ENCODE data around the gene YY1AP1. TPM values are rescaled to one million over a fixed set of nuclear protein-coding genes. Genes with fewer than 3 reads are reported as not detected.
"Not testable (repeated sequence)": the region's sequence is repeated elsewhere in the genome, so short reads cannot be mapped to it uniquely, and the experiment has no call there.

Gene YY1AP1
- polyA plus RNA-seq, 2 of the 4 experiments (the other 2 are of a cell fraction) = 34.2 to 91.5 TPM

- no peak overlapping the region for H3K4me2 ChIP-seq
- no peak for TF ChIP-seq HDAC2 (IDR thresholded peaks at IDR 0.05)
- no peak for TF ChIP-seq RARB (CRISPR knock-in tag; IDR thresholded peaks at IDR 0.05)
- no peak for TF ChIP-seq FOXS1 (CRISPR knock-in tag; IDR thresholded peaks at IDR 0.05)
- no peak for TF ChIP-seq CBX2 (IDR thresholded peaks at IDR 0.05; ENCODE audit: borderline replicate concordance, low read depth)
- no peak for TF ChIP-seq NR3C1 (IDR thresholded peaks at IDR 0.05)
- TF ChIP-seq KDM5A (IDR thresholded peaks at IDR 0.05) = no peak
- no peak for TF ChIP-seq FOSB (CRISPR knock-in tag; IDR thresholded peaks at IDR 0.05)
- no peak for TF ChIP-seq ZSCAN20 (CRISPR knock-in tag; IDR thresholded peaks at IDR 0.05)
- TF ChIP-seq HES2 (IDR thresholded peaks at IDR 0.05) = no peak
- TF ChIP-seq E2F6 (IDR thresholded peaks at IDR 0.05; ENCODE audit: borderline replicate concordance, low read depth) = no peak
- no peak for TF ChIP-seq HOXB13 (CRISPR knock-in tag; IDR thresholded peaks at IDR 0.05; ENCODE audit: low read depth)
- TF ChIP-seq PBX3 (IDR thresholded peaks at IDR 0.05) = no peak
- TF ChIP-seq TP53 (CRISPR knock-in tag; IDR thresholded peaks at IDR 0.05) = no peak
- TF ChIP-seq SREBF2 (IDR thresholded peaks at IDR 0.05) = no peak
- TF ChIP-seq HOXA7 (CRISPR knock-in tag; IDR thresholded peaks at IDR 0.05) = no peak
- TF ChIP-seq JUNB (IDR thresholded peaks at IDR 0.05) = no peak
- TF ChIP-seq SMC3 (IDR thresholded peaks at IDR 0.05) = no peak
- CTCF ChIA-PET = interaction anchor here (0.6 kb wide), 1 partner anchor 82 kb away, joined by 4 read pairs; no protein-coding TSS in a partner anchor
- no peaks in the 10 kb centered on the region for H3K4me1 ChIP-seq
- ATAC-seq = no peak
- no peak for DNase-seq (ENCODE audit: low read depth in 1 of 2, low spot score in 1 of 2)
- 92% methylated on average over 7 of the region's 7 CpGs for WGBS (ENCODE audit: missing lambda C conversion rate)
- POLR2A ChIA-PET = no interaction called here
- H3K27ac ChIP-seq = no peak overlapping the region
- H3K4me3 ChIP-seq = no peak overlapping the region
- H3K9me3 ChIP-seq = no peaks in the 10 kb centered on the region
- no peak for FAIRE-seq
Observed at GRCh38 chr1:155717041-155717440, 28.5 kb upstream of the YY1AP1 start.

GRCh38 chr1:155715777-155716176 lies 27.2 kb upstream of the YY1AP1 start:
- TF ChIP-seq TP53 (CRISPR knock-in tag; IDR thresholded peaks at IDR 0.05) = no peak
- no peak for TF ChIP-seq GATA3 (IDR thresholded peaks at IDR 0.05; ENCODE audit: borderline replicate concordance)
- no peak for TF ChIP-seq JUN (IDR thresholded peaks at IDR 0.05)
- TF ChIP-seq CEBPB (IDR thresholded peaks at IDR 0.05) = no peak
- no peak for TF ChIP-seq CBX2 (IDR thresholded peaks at IDR 0.05; ENCODE audit: borderline replicate concordance, low read depth)
- TF ChIP-seq EP300 (IDR thresholded peaks at IDR 0.05) = no peak
- TF ChIP-seq RARB (CRISPR knock-in tag; IDR thresholded peaks at IDR 0.05) = no peak
- no peak for TF ChIP-seq CHD4 (IDR thresholded peaks at IDR 0.05; ENCODE audit: borderline replicate concordance)
- TF ChIP-seq FOSL2 (IDR thresholded peaks at IDR 0.05) = no peak
- TF ChIP-seq FOSL2 (CRISPR knock-in tag; IDR thresholded peaks at IDR 0.05) = no peak
- TF ChIP-seq ESRRA (IDR thresholded peaks at IDR 0.05; ENCODE audit: borderline replicate concordance, low read length) = no peak
- TF ChIP-seq CTCF (IDR thresholded peaks at IDR 0.05) = no peak
- ChIA-PET POLR2A (no interaction called here), CTCF (interaction anchor here (1.4 to 1.7 kb wide), 3 partner anchors 9 to 67 kb away, joined by 3 to 5 read pairs (median 4); no protein-coding TSS in a partner anchor)

GRCh38 chr1:155715056-155715455 lies 26.5 kb upstream of the YY1AP1 start:
- H3K27ac ChIP-seq; ATAC-seq; POLR2A ChIA-PET; H3K9me3 ChIP-seq; H3K4me1 ChIP-seq; H3K4me3 ChIP-seq; H3K4me2 ChIP-seq; FAIRE-seq; DNase-seq (ENCODE audit: low read depth in 1 of 2, low spot score in 1 of 2): not testable (repeated sequence)
- WGBS (ENCODE audit: missing lambda C conversion rate) = 84% methylated on average over 3 of the region's 3 CpGs
- CTCF ChIA-PET = interaction anchor here (0.6 to 1.7 kb wide), 8 partner anchors 8 to 478 kb away, joined by 3 to 5 read pairs (median 3); no protein-coding TSS in a partner anchor

More at GRCh38 chr1:155715777-155716176, 27.2 kb upstream of the YY1AP1 start:
- no peak overlapping the region for H3K4me3 ChIP-seq
- H3K9me3 ChIP-seq = no peaks in the 10 kb centered on the region
- 98% methylated on average over 5 of the region's 5 CpGs for WGBS (ENCODE audit: missing lambda C conversion rate)
- H3K27ac ChIP-seq = no peak overlapping the region
- H3K4me2 ChIP-seq = no peak overlapping the region
- H3K4me1 ChIP-seq = no peaks in the 10 kb centered on the region
- ATAC-seq (no peak), FAIRE-seq (no peak), DNase-seq (ENCODE audit: low read depth in 1 of 2, low spot score in 1 of 2) (no peak)

All from A549 (cell line).